Smooth muscle cell (in vitro differentiated cells): ENCODE data around the gene NKAIN2. TPM values are rescaled to one million over a fixed set of nuclear protein-coding genes. Genes with fewer than 3 reads are reported as not detected.

Source experiments
- DNase-seq: peaks from one replicate; lab custom pipeline; 2025; ENCODE audit not compliant: unreplicated experiment; lab: John Stamatoyannopoulos, UW
- H2AFZ ChIP-seq: fragments of 200-600 bp; sonication (generic); 2 replicates; pipeline ENCODE4 v1.6.0; 2016; ENCODE audit warnings: antibody characterized with exemption, low read depth, mild to moderate bottlenecking
- H3F3A ChIP-seq: fragments of 200-600 bp; sonication (generic); 2 replicates; pipeline ENCODE4 v1.6.0; 2017; ENCODE audit warnings: antibody characterized with exemption, low read depth
- H3K27ac ChIP-seq: fragments of 200-600 bp; sonication (generic); 2 replicates; pipeline ENCODE4 v1.5.1; 2016; ENCODE audit warnings: low read depth, mild to moderate bottlenecking
- H3K27me3 ChIP-seq: fragments of 200-600 bp; sonication (generic); 2 replicates; pipeline ENCODE4 v1.6.1; 2016; ENCODE audit warnings: low read depth, mild to moderate bottlenecking
- H3K36me3 ChIP-seq: fragments of 200-600 bp; sonication (generic); 2 replicates; pipeline ENCODE4 v1.5.1; 2016; ENCODE audit warnings: low read depth
- H3K4me1 ChIP-seq: fragments of 200-600 bp; sonication (generic); 2 replicates; pipeline ENCODE4 v1.5.1; 2016; ENCODE audit warnings: low read depth
- H3K4me2 ChIP-seq: fragments of 200-600 bp; sonication (generic); 2 replicates; pipeline ENCODE4 v1.6.0; 2016; ENCODE audit warnings: mild to moderate bottlenecking
- H3K4me3 ChIP-seq: fragments of 200-600 bp; sonication (generic); 2 replicates; pipeline ENCODE4 v1.5.1; 2016; ENCODE audit warnings: mild to moderate bottlenecking
- H3K79me2 ChIP-seq: fragments of 200-600 bp; sonication (generic); 2 replicates; pipeline ENCODE4 v1.6.0; 2016; ENCODE audit warnings: low read depth, mild to moderate bottlenecking
- H3K9ac ChIP-seq: fragments of 200-600 bp; sonication (generic); 2 replicates; pipeline ENCODE4 v1.6.0; 2016; ENCODE audit warnings: low read depth
- H3K9me3 ChIP-seq: fragments of 200-600 bp; sonication (generic); replicated peaks from 2 replicates; pipeline ENCODE4 v1.5.1; 2016; ENCODE audit warnings: low read depth
- H4K20me1 ChIP-seq: fragments of 200-600 bp; sonication (generic); 2 replicates; pipeline ENCODE4 v1.6.0; 2016; ENCODE audit warnings: low read depth
- WGBS: methylation state at CpG from one replicate; pipeline ENCODE4 v1.1.7; 2016; ENCODE audit warnings: low lambda C conversion rate; 5-methylcytosine and 5-hydroxymethylcytosine counted together
- polyA plus RNA-seq: library from polyadenylated mRNA; unstranded; fragments of >200 nt; fragmentation: Nextera tagmentation; extraction: Ambion mirVana; gene quantifications from 2 replicates; pipeline ENCODE4 v1.2.1, GENCODE V29; 2016
- total RNA-seq: library from RNA; depleted of rRNA; stranded (reverse); fragments of >200 nt; gene quantifications from 2 replicates; pipeline ENCODE4 v1.2.3, GENCODE V29; 2014
- TF ChIP-seq, protein P1 (sequence below): fragments of 200-600 bp; sonication (generic); IDR thresholded peaks from 2 replicates; pipeline ENCODE4 v1.5.1; 2017; ENCODE audit warnings: borderline replicate concordance, mild to moderate bottlenecking, antibody characterized with exemption; ENCODE audit not compliant: insufficient read depth, poor library complexity, severe bottlenecking

NKAIN2 gene
- total and polyA plus RNA-seq, 2 experiments from 2014 or later, result 0.09 TPM; not detected in 1

DNA sequence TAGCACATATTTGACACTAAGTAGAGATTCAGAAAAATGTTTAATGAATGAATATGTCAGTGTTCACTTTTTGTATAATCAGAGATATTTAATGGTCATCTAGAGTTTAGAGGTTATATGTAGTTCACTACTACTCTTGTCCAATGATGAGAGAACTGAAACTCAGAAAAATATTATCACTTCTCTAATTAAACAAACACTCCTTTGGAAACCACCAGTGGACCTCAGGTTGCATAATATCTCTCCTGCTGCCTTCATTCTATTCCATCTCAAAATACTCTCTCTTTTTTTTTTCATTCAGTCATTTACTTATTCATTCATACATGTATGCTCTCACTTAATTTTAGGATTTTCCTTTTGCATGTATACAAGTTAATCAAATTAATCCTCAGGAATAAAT lies 735.4 kb downstream of the NKAIN2 start:
- no peaks in the 10 kb centered on the region for H3K79me2 ChIP-seq
- DNase-seq, result no peak
- no peaks in the 10 kb centered on the region for H3F3A ChIP-seq
- no peaks in the 10 kb centered on the region for H3K27me3 ChIP-seq
- H3K9ac ChIP-seq, result no peak overlapping the region
- no peak overlapping the region for H2AFZ ChIP-seq
- H3K4me3 ChIP-seq, result no peak overlapping the region
- H4K20me1 ChIP-seq, result no peaks in the 10 kb centered on the region
- H3K9me3 ChIP-seq, result no peaks in the 10 kb centered on the region
- H3K36me3 ChIP-seq, result no peaks in the 10 kb centered on the region
- no peaks in the 10 kb centered on the region for H3K4me1 ChIP-seq
- no peak overlapping the region for H3K4me2 ChIP-seq
- H3K27ac ChIP-seq, result no peak overlapping the region
- TF ChIP-seq, protein P1, sequence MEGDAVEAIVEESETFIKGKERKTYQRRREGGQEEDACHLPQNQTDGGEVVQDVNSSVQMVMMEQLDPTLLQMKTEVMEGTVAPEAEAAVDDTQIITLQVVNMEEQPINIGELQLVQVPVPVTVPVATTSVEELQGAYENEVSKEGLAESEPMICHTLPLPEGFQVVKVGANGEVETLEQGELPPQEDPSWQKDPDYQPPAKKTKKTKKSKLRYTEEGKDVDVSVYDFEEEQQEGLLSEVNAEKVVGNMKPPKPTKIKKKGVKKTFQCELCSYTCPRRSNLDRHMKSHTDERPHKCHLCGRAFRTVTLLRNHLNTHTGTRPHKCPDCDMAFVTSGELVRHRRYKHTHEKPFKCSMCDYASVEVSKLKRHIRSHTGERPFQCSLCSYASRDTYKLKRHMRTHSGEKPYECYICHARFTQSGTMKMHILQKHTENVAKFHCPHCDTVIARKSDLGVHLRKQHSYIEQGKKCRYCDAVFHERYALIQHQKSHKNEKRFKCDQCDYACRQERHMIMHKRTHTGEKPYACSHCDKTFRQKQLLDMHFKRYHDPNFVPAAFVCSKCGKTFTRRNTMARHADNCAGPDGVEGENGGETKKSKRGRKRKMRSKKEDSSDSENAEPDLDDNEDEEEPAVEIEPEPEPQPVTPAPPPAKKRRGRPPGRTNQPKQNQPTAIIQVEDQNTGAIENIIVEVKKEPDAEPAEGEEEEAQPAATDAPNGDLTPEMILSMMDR, result no peak

DNA sequence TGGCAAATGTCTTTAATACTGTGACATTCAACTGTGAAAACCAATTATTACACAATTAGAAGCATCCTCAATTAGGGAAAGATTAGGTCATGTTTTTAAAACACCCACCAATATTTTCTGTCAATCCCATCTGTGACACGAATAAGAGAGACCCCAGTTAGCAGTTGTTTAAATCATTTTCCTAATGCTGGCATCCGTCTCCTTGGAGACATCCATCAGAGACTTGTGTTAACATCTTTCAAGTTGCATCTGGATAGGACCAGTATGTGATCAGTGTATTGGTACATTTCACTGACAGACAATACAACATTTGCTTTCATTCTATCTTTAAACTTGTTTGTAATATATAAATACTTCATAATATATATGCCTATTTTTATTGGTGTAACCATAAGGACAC lies 737.9 kb downstream of the NKAIN2 start:
- H3K4me1 ChIP-seq, result no peaks in the 10 kb centered on the region
- no peaks in the 10 kb centered on the region for H3K9me3 ChIP-seq
- H3K79me2 ChIP-seq, result no peaks in the 10 kb centered on the region
- no peak overlapping the region for H3K27ac ChIP-seq
- no peak for DNase-seq
- no peak overlapping the region for H3K4me2 ChIP-seq
- no peaks in the 10 kb centered on the region for H4K20me1 ChIP-seq
- WGBS, result 90% methylated on average over 2 of the region's 2 CpGs
- no peak overlapping the region for H2AFZ ChIP-seq
- TF ChIP-seq, protein P1, result no peak
- H3K36me3 ChIP-seq, result no peaks in the 10 kb centered on the region
- H3K27me3 ChIP-seq, result no peaks in the 10 kb centered on the region
- H3K4me3 ChIP-seq, result no peak overlapping the region
- H3F3A ChIP-seq, result no peaks in the 10 kb centered on the region
- no peak overlapping the region for H3K9ac ChIP-seq

GRCh38 chr6:124546601-124547000 lies 742.9 kb downstream of the NKAIN2 start:
- Histone ChIP-seq H2AFZ (no peak overlapping the region), H3K4me1 (no peaks in the 10 kb centered on the region), H4K20me1 (no peaks in the 10 kb centered on the region), H3K36me3 (no peaks in the 10 kb centered on the region), H3F3A (no peaks in the 10 kb centered on the region), H3K9me3 (no peaks in the 10 kb centered on the region), H3K27ac (no peak overlapping the region), H3K4me2 (no peak overlapping the region), H3K79me2 (no peaks in the 10 kb centered on the region), H3K9ac (no peak overlapping the region), H3K4me3 (no peak overlapping the region), H3K27me3 (no peaks in the 10 kb centered on the region)
- WGBS, result 46% methylated on average over 2 of the region's 2 CpGs
- DNase-seq, result no peak
- TF ChIP-seq, protein P1, result no peak

DNA sequence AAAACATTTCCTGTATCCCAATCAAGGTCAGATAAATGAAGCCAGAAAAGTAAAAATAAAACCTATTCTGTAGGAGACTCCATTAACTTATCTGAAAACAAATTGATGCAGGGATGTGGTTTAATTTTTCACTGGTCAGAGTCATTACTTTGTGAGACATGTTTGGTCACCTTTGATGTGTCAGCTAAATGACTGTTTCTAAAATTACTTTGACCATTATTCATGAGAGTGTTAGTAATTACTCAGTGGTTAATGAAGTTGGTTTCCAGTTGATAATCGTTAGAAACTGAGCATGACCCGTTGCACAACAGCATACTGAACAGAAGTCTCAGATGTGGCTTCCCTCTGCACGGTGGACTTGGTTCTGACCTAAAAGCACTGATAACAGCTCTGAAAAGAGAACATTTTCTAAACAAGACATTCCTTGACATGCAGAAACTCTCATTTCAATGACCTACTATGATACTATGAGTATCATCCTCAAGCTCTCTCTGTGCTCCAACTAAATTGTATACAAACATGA lies 748.1 kb downstream of the NKAIN2 start:
- H2AFZ ChIP-seq, result no peak overlapping the region
- no peak overlapping the region for H3K4me2 ChIP-seq
- DNase-seq, result no peak
- no peak overlapping the region for H3K27ac ChIP-seq
- 66% methylated on average over 3 of the region's 3 CpGs for WGBS
- TF ChIP-seq, protein P1, result no peak
- no peaks in the 10 kb centered on the region for H4K20me1 ChIP-seq
- no peaks in the 10 kb centered on the region for H3K4me1 ChIP-seq
- H3F3A ChIP-seq, result no peaks in the 10 kb centered on the region
- H3K9ac ChIP-seq, result no peak overlapping the region
- H3K27me3 ChIP-seq, result no peaks in the 10 kb centered on the region
- no peak overlapping the region for H3K4me3 ChIP-seq
- no peaks in the 10 kb centered on the region for H3K79me2 ChIP-seq
- H3K9me3 ChIP-seq, result no peaks in the 10 kb centered on the region
- H3K36me3 ChIP-seq, result no peaks in the 10 kb centered on the region
